WTC11 (cell line): ENCODE data around the gene ASIP. TPM values are rescaled to one million over a fixed set of nuclear protein-coding genes. Genes with fewer than 3 reads are reported as not detected.

Experiments
- ATF1 ChIP-seq: sonication (generic); formaldehyde crosslinking; IDR thresholded peaks from 2 replicates; pipeline ENCODE4 v1.8.1; 2023; ENCODE audit warnings: mild to moderate bottlenecking, moderate library complexity, missing genetic modification reagents
- ATF2 ChIP-seq: sonication (generic); formaldehyde crosslinking; IDR thresholded peaks from 2 replicates; pipeline ENCODE4 v1.8.1; 2022; ENCODE audit warnings: low read depth, missing genetic modification reagents, borderline replicate concordance
- CDX4 ChIP-seq: fragments of 250-450 bp; sonication (Bioruptor Pico); IDR thresholded peaks from 2 replicates; pipeline ENCODE4 v1.9.0; 2021; ENCODE audit warnings: moderate library complexity, mild to moderate bottlenecking, inconsistent platforms, borderline replicate concordance
- CTCF ChIP-seq: fragments of 200-600 bp; IDR thresholded peaks from 2 replicates; pipeline ENCODE4 v1.8.0; 2022; ENCODE audit warnings: antibody characterized with exemption
- EMX1 ChIP-seq: fragments of 250-450 bp; sonication (Bioruptor Pico); IDR thresholded peaks from 2 replicates; pipeline ENCODE4 v1.8.0; 2021; ENCODE audit warnings: mild to moderate bottlenecking
- FOXK1 ChIP-seq: sonication (generic); formaldehyde crosslinking; IDR thresholded peaks from 2 replicates; pipeline ENCODE4 v1.8.0; 2022; ENCODE audit warnings: mild to moderate bottlenecking, moderate library complexity, missing genetic modification reagents
- GRHL2 ChIP-seq: fragments of 250-450 bp; sonication (Bioruptor Pico); IDR thresholded peaks from 2 replicates; pipeline ENCODE4 v1.8.0; 2022; ENCODE audit warnings: mild to moderate bottlenecking, moderate library complexity; ENCODE audit not compliant: insufficient replicate concordance, severe bottlenecking
- IRF2 ChIP-seq: sonication (generic); formaldehyde crosslinking; IDR thresholded peaks from 2 replicates; pipeline ENCODE4 v1.8.0; 2022; ENCODE audit warnings: low read depth, missing genetic modification reagents, borderline replicate concordance
- MYBL2 ChIP-seq: sonication (generic); formaldehyde crosslinking; IDR thresholded peaks from 2 replicates; pipeline ENCODE4 v1.8.1; 2023; ENCODE audit warnings: mild to moderate bottlenecking, moderate library complexity, missing genetic modification reagents
- NR3C1 ChIP-seq: sonication (generic); formaldehyde crosslinking; conservative IDR thresholded peaks from 2 replicates; pipeline ENCODE4 v1.8.1; 2023; ENCODE audit warnings: low read depth, mild to moderate bottlenecking, missing genetic modification reagents
- PRRX2 ChIP-seq: fragments of 250-450 bp; sonication (Bioruptor Pico); IDR thresholded peaks from 2 replicates; pipeline ENCODE4 v1.8.0; 2021; ENCODE audit warnings: mild to moderate bottlenecking
- RORB ChIP-seq: fragments of 250-450 bp; sonication (Bioruptor Pico); IDR thresholded peaks from 2 replicates; pipeline ENCODE4 v1.9.0; 2021; ENCODE audit warnings: mild to moderate bottlenecking
- SOX15 ChIP-seq: fragments of 250-450 bp; sonication (Bioruptor Pico); IDR thresholded peaks from 2 replicates; pipeline ENCODE4 v1.9.0; 2021; ENCODE audit warnings: mild to moderate bottlenecking
- TEAD1 ChIP-seq: sonication (generic); formaldehyde crosslinking; IDR thresholded peaks from 2 replicates; pipeline ENCODE4 v1.8.0; 2022; ENCODE audit warnings: mild to moderate bottlenecking, missing genetic modification reagents
- TEAD4 ChIP-seq: sonication (generic); formaldehyde crosslinking; IDR thresholded peaks from 2 replicates; pipeline ENCODE4 v1.8.0; 2022; ENCODE audit warnings: mild to moderate bottlenecking, missing genetic modification reagents
- ZBTB21 ChIP-seq: sonication (generic); formaldehyde crosslinking; IDR thresholded peaks from 2 replicates; pipeline ENCODE4 v1.8.1; 2023; ENCODE audit warnings: mild to moderate bottlenecking, missing genetic modification reagents, borderline replicate concordance
- ZNF121 ChIP-seq: sonication (generic); formaldehyde crosslinking; IDR thresholded peaks from 2 replicates; pipeline ENCODE4 v1.8.0; 2023; ENCODE audit warnings: missing genetic modification reagents
- ZNF138 ChIP-seq: sonication (generic); formaldehyde crosslinking; conservative IDR thresholded peaks from 2 replicates; pipeline ENCODE4 v1.8.1; 2022; ENCODE audit warnings: mild to moderate bottlenecking, moderate library complexity, missing genetic modification reagents
- ZNF263 ChIP-seq: sonication (generic); formaldehyde crosslinking; IDR thresholded peaks from 2 replicates; pipeline ENCODE4 v1.8.1; 2022; ENCODE audit warnings: low read depth, mild to moderate bottlenecking, moderate library complexity, missing genetic modification reagents
- ZNF396 ChIP-seq: fragments of 250-450 bp; sonication (Bioruptor Pico); IDR thresholded peaks from 2 replicates; pipeline ENCODE4 v1.8.0; 2021; ENCODE audit warnings: mild to moderate bottlenecking, moderate library complexity, borderline replicate concordance
- ZNF416 ChIP-seq: fragments of 250-450 bp; sonication (Bioruptor Pico); IDR thresholded peaks from 2 replicates; pipeline ENCODE4 v1.9.0; 2021; ENCODE audit warnings: mild to moderate bottlenecking, inconsistent platforms
- ZSCAN18 ChIP-seq: fragments of 250-450 bp; sonication (Bioruptor Pico); IDR thresholded peaks from 2 replicates; pipeline ENCODE4 v2.1.2; 2022; ENCODE audit warnings: mild to moderate bottlenecking, moderate library complexity
- total RNA-seq: library from RNA; stranded (reverse); gene quantifications from 3 replicates; pipeline ENCODE4 v1.2.3, GENCODE V29; 2021
- TF ChIP-seq, protein P1 (sequence below): sonication (generic); formaldehyde crosslinking; conservative IDR thresholded peaks from 2 replicates; pipeline ENCODE4 v1.8.1; 2022; ENCODE audit warnings: mild to moderate bottlenecking, missing genetic modification reagents
- TF ChIP-seq, protein P2 (sequence below): fragments of 250-450 bp; sonication (Bioruptor Pico); conservative IDR thresholded peaks from 2 replicates; pipeline ENCODE4 v1.9.0; 2021; ENCODE audit warnings: mild to moderate bottlenecking
- TF ChIP-seq, protein P3 (sequence below): sonication (generic); formaldehyde crosslinking; conservative IDR thresholded peaks from 2 replicates; pipeline ENCODE4 v1.8.1; 2023; ENCODE audit warnings: mild to moderate bottlenecking, low read depth, missing genetic modification reagents, moderate library complexity
- TF ChIP-seq, protein P4 (sequence below): sonication (generic); formaldehyde crosslinking; IDR thresholded peaks from 2 replicates; pipeline ENCODE4 v1.8.0; 2022; ENCODE audit warnings: mild to moderate bottlenecking, missing genetic modification reagents
- TF ChIP-seq, protein P5 (sequence below): sonication (generic); formaldehyde crosslinking; IDR thresholded peaks from 2 replicates; pipeline ENCODE4 v1.8.0; 2022; ENCODE audit warnings: mild to moderate bottlenecking, missing genetic modification reagents

Gene ASIP
- total RNA-seq, 1 experiment from 2014 or later: not detected

- TF ChIP-seq ATF1 (CRISPR knock-in tag) (no peak), ZNF416 (no peak), TEAD1 (CRISPR knock-in tag) (no peak), ZNF263 (no peak), ZNF121 (CRISPR knock-in tag) (no peak), TEAD4 (CRISPR knock-in tag) (no peak), ATF2 (CRISPR knock-in tag) (no peak), ZSCAN18 (no peak), PRRX2 (CRISPR knock-in tag) (no peak), ZBTB21 (CRISPR knock-in tag) (no peak), MYBL2 (CRISPR knock-in tag) (no peak), CDX4 (no peak), ZNF396 (no peak), FOXK1 (peak; percentile 33; the same call in 1 of the 2 replicates), ZNF138 (CRISPR knock-in tag) (no peak), SOX15 (CRISPR knock-in tag) (no peak), EMX1 (CRISPR knock-in tag) (no peak), RORB (no peak), IRF2 (CRISPR knock-in tag) (no peak), NR3C1 (CRISPR knock-in tag) (no peak), CTCF (no peak), GRHL2 (CRISPR knock-in tag) (no peak)
- TF ChIP-seq, protein P1, sequence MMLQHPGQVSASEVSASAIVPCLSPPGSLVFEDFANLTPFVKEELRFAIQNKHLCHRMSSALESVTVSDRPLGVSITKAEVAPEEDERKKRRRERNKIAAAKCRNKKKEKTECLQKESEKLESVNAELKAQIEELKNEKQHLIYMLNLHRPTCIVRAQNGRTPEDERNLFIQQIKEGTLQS (CRISPR knock-in tag): no peak
- TF ChIP-seq, protein P2, sequence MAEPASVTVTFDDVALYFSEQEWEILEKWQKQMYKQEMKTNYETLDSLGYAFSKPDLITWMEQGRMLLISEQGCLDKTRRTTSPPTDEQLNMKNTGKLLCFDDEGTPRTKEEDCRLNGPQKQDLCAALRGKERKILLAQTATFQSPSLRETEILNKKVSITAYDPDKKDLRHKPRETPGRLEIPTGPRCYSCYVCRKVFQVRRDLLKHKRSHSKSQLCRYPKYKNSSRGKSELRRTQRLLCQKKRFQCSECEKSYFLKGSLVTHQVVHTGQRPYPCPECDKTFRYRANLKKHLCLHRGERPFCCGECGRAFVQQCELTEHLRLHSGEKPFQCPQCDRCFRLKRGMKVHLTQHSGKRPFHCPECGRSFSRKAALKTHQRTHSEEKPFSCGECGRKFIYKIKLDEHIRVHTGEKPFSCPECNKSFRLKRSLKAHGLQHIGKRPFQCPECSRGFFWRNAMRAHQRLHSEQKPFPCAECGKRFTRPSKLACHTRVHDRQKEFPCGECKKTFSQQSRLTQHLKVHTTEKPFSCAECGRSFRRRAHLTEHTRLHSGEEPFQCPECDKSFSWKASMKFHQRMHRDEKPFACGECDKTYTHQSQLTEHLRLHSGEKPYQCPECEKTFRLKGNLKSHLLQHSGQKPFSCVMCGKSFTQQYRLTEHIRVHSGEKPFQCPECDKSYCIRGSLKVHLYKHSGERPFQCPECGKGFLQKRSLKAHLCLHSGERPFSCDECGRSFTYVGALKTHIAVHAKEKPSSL (CRISPR knock-in tag): no peak
- TF ChIP-seq, protein P3, sequence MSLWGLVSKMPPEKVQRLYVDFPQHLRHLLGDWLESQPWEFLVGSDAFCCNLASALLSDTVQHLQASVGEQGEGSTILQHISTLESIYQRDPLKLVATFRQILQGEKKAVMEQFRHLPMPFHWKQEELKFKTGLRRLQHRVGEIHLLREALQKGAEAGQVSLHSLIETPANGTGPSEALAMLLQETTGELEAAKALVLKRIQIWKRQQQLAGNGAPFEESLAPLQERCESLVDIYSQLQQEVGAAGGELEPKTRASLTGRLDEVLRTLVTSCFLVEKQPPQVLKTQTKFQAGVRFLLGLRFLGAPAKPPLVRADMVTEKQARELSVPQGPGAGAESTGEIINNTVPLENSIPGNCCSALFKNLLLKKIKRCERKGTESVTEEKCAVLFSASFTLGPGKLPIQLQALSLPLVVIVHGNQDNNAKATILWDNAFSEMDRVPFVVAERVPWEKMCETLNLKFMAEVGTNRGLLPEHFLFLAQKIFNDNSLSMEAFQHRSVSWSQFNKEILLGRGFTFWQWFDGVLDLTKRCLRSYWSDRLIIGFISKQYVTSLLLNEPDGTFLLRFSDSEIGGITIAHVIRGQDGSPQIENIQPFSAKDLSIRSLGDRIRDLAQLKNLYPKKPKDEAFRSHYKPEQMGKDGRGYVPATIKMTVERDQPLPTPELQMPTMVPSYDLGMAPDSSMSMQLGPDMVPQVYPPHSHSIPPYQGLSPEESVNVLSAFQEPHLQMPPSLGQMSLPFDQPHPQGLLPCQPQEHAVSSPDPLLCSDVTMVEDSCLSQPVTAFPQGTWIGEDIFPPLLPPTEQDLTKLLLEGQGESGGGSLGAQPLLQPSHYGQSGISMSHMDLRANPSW (CRISPR knock-in tag): no peak
- TF ChIP-seq, protein P4, sequence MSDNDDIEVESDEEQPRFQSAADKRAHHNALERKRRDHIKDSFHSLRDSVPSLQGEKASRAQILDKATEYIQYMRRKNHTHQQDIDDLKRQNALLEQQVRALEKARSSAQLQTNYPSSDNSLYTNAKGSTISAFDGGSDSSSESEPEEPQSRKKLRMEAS (CRISPR knock-in tag): peak; percentile 85
- TF ChIP-seq, protein P5, sequence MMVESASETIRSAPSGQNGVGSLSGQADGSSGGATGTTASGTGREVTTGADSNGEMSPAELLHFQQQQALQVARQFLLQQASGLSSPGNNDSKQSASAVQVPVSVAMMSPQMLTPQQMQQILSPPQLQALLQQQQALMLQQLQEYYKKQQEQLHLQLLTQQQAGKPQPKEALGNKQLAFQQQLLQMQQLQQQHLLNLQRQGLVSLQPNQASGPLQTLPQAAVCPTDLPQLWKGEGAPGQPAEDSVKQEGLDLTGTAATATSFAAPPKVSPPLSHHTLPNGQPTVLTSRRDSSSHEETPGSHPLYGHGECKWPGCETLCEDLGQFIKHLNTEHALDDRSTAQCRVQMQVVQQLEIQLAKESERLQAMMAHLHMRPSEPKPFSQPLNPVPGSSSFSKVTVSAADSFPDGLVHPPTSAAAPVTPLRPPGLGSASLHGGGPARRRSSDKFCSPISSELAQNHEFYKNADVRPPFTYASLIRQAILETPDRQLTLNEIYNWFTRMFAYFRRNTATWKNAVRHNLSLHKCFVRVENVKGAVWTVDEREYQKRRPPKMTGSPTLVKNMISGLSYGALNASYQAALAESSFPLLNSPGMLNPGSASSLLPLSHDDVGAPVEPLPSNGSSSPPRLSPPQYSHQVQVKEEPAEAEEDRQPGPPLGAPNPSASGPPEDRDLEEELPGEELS (CRISPR knock-in tag): peak; percentile 35; the same call in 1 of the 2 replicates
These were observed 25.4 kb upstream of the ASIP start (continued) for GRCh38 chr20:34215711-34216381.
